Measurements from ENCODE around the gene IL1B. TPM values are rescaled to one million over a fixed set of nuclear protein-coding genes. Genes with fewer than 3 reads are reported as not detected.

The IL1B gene
- total and polyA plus RNA-seq, 2 of the 8 experiments (the other 6 are each of a cell fraction or from before 2014, with no cell fraction given), result not detected

DNA sequence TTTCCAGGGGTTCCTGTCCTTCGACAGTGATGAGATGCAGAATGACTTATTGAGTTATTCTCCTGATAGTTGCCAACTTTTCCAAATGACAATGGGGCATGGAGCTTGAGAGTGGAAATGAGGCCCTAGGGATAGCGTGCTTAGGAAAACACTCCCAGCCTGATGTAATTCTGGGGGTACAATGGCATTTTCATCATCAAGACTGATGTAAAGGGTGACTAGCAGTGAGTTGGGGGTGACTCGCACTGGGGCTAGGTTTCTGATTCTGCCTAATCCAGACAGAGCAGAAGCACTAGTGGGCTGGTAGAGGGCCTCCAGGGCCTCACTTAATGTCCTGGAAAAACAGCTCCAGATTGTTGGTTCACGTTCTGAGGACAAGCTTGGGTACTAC, 40.4 kb upstream of the IL1B start:
- 86% methylated on average over 4 of the region's 4 CpGs; no CpG with 5 or more reads in 1 of the 2 experiments for WGBS, 2 experiments (ENCODE audit: extremely low coverage in 1 of 2, insufficient coverage in 1 of 2, insufficient read length in 1 of 2, insufficient replicate concordance in 2 of 2, low coverage in 1 of 2, low lambda C conversion rate in 2 of 2, missing lambda C conversion rate in 1 of 2)
- no peak overlapping the region for H4K8ac ChIP-seq (ENCODE audit: extremely low read depth, insufficient read depth, low read length)
- H3K4ac ChIP-seq (replicated peaks; ENCODE audit: insufficient read length, low read depth, low read length), result no peak overlapping the region
- H2BK15ac ChIP-seq (ENCODE audit: low read length), result no peak overlapping the region
- no peak overlapping the region for H3K56ac ChIP-seq (replicated peaks; ENCODE audit: insufficient read length, low read depth, low read length)
- no peaks in the 10 kb centered on the region for H3K9me3 ChIP-seq (ENCODE audit: insufficient read depth in 2 of 2, low read depth in 1 of 2, low read length in 1 of 2)
- no peak overlapping the region for H3K27ac ChIP-seq (ENCODE audit: low read depth, low read length)
- H3K14ac ChIP-seq (ENCODE audit: insufficient read length), result no peak overlapping the region
- POLR2A ChIA-PET (ENCODE audit: partially characterized antibody), result no interaction called here
- no peaks in the 10 kb centered on the region for H4K20me1 ChIP-seq (replicated peaks in 1 of 2; ENCODE audit: control insufficient read depth in 1 of 2, insufficient read depth in 2 of 2, low read length in 2 of 2)
- H3K27me3 ChIP-seq (replicated peaks in 1 of 4; ENCODE audit: control insufficient read depth in 3 of 4, extremely low read depth in 1 of 4, insufficient read depth in 3 of 4, low read length in 3 of 4), result 0 out of 7 replicates have a peak, but pooled peaks cover 0 to 2% (median 0%) of the 10 kb centered on the region in 4 experiments
- H3K4me1 ChIP-seq (replicated peaks in 1 of 4; ENCODE audit: control insufficient read depth in 3 of 4, insufficient read depth in 4 of 4, low read length in 3 of 4), result 0 out of 7 replicates have a peak, but pooled peaks cover 0 to 2% (median 0%) of the 10 kb centered on the region in 4 experiments
- no peak overlapping the region for H3K4me3 ChIP-seq (ENCODE audit: extremely low read depth in 1 of 4, insufficient read depth in 2 of 4, low read depth in 3 of 4, low read length in 4 of 4)
- H3K23me2 ChIP-seq (ENCODE audit: low read depth, low read length), result no peaks in the 10 kb centered on the region
- no peak overlapping the region for H2BK120ac ChIP-seq (replicated peaks; ENCODE audit: low read depth, low read length)
- no peaks in the 10 kb centered on the region for H3K79me1 ChIP-seq (ENCODE audit: low read depth, low read length)
- DNase-seq (ENCODE audit: low read depth in 1 of 2, low spot score in 2 of 2) (no peak), FAIRE-seq (no peak)
- H3K18ac ChIP-seq (ENCODE audit: extremely low read depth, low read length), result no peak overlapping the region
- no peak overlapping the region for H4K91ac ChIP-seq (replicated peaks; ENCODE audit: insufficient read length, low read length)
- H3K79me2 ChIP-seq (ENCODE audit: control insufficient read depth in 1 of 2, insufficient read depth in 2 of 2, low read length in 2 of 2), result no peaks in the 10 kb centered on the region
- H3K23ac ChIP-seq (ENCODE audit: insufficient read length), result no peak overlapping the region
- no peak overlapping the region for H4K5ac ChIP-seq (ENCODE audit: insufficient read length, low read depth, low read length)
- CTCF ChIA-PET (ENCODE audit: partially characterized antibody), result interaction anchor here (0.8 to 1.2 kb wide), 5 partner anchors 9 to 127 kb away, joined by 3 to 6 read pairs (median 3); no protein-coding TSS in a partner anchor
- no peak overlapping the region for H2BK12ac ChIP-seq (ENCODE audit: low read depth, low read length)
- H2AK5ac ChIP-seq (ENCODE audit: low read depth, low read length), result no peak overlapping the region
- H2AFZ ChIP-seq (ENCODE audit: low read length), result no peak overlapping the region
- H3K36me3 ChIP-seq (ENCODE audit: control insufficient read depth in 2 of 4, insufficient read depth in 4 of 4, low read length in 3 of 4), result no peaks in the 10 kb centered on the region
- H2BK5ac ChIP-seq (ENCODE audit: low read depth, low read length), result no peak overlapping the region
- no peak overlapping the region for H3K4me2 ChIP-seq (ENCODE audit: insufficient read depth in 1 of 2, low read depth in 2 of 2, low read length in 2 of 2)
- no peak overlapping the region for H2BK20ac ChIP-seq (ENCODE audit: low read length)
- no peak overlapping the region for H3K9ac ChIP-seq (replicated peaks in 1 of 4; ENCODE audit: extremely low read depth in 1 of 4, low read depth in 3 of 4, low read length in 3 of 4)
- TF ChIP-seq BACH1 (IDR thresholded peaks at IDR 0.05; ENCODE audit: low read length), result no peak

All from H1 (cell line).